ENCODE results near the gene ELK4. TPM values are rescaled to one million over a fixed set of nuclear protein-coding genes. Genes with fewer than 3 reads are reported as not detected.

Gene ELK4
- total and polyA plus RNA-seq, 2 of the 13 experiments (the other 11 are each of a cell fraction or from before 2014, with no cell fraction given) = 8.3 to 13.1 TPM

DNA sequence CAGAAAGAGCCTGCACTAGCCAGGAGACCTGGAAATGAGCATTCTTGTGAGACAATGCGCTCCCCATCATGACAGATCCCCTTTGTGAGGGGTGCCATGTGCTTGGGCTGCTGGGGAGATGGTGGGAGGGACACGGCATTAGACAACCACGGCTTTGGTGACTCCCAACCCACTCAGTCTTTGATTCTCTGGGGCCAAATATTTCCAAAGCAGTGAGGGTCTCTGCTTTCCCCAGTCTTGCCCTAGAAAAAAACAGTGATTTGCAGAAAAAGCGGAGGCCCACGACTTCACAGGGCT is 38.3 kb upstream of the ELK4 start:
- no peaks in the 10 kb centered on the region for H3K9me3 ChIP-seq (ENCODE audit: low read length)
- no peaks in the 10 kb centered on the region for H3K27me3 ChIP-seq (ENCODE audit: control insufficient read depth in 1 of 2, insufficient read depth in 2 of 2, low read length in 2 of 2)
- H3K4me1 ChIP-seq (ENCODE audit: insufficient read depth, low read length) = peaks cover 93% of the 10 kb centered on the region
- no peak overlapping the region for H3K4me2 ChIP-seq (ENCODE audit: low read depth, low read length)
- FAIRE-seq (no peak), ATAC-seq (no peak), DNase-seq (ENCODE audit: low spot score) (no peak)
- ChIA-PET CTCF (ENCODE audit: low intra/inter-chr PET ratio, low total read pairs) (no interaction called here), POLR2A (no interaction called here)
- H2AFZ ChIP-seq (ENCODE audit: low read length) = no peak overlapping the region
- no peak for TF ChIP-seq ZNF34 (CRISPR knock-in tag; IDR thresholded peaks at IDR 0.05; ENCODE audit: borderline replicate concordance)
- TF ChIP-seq STAG1 (CRISPR knock-in tag; IDR thresholded peaks at IDR 0.05) = no peak
- TF ChIP-seq JUN (CRISPR knock-in tag; IDR thresholded peaks at IDR 0.05) = no peak
- TF ChIP-seq ZNF136 (CRISPR knock-in tag; IDR thresholded peaks at IDR 0.05; ENCODE audit: low read depth) = no peak
- TF ChIP-seq, protein P1, sequence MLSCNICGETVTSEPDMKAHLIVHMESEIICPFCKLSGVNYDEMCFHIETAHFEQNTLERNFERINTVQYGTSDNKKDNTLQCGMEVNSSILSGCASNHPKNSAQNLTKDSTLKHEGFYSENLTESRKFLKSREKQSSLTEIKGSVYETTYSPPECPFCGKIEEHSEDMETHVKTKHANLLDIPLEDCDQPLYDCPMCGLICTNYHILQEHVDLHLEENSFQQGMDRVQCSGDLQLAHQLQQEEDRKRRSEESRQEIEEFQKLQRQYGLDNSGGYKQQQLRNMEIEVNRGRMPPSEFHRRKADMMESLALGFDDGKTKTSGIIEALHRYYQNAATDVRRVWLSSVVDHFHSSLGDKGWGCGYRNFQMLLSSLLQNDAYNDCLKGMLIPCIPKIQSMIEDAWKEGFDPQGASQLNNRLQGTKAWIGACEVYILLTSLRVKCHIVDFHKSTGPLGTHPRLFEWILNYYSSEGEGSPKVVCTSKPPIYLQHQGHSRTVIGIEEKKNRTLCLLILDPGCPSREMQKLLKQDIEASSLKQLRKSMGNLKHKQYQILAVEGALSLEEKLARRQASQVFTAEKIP (CRISPR knock-in tag; IDR thresholded peaks at IDR 0.05; ENCODE audit: borderline replicate concordance) = no peak
- TF ChIP-seq, protein P2, sequence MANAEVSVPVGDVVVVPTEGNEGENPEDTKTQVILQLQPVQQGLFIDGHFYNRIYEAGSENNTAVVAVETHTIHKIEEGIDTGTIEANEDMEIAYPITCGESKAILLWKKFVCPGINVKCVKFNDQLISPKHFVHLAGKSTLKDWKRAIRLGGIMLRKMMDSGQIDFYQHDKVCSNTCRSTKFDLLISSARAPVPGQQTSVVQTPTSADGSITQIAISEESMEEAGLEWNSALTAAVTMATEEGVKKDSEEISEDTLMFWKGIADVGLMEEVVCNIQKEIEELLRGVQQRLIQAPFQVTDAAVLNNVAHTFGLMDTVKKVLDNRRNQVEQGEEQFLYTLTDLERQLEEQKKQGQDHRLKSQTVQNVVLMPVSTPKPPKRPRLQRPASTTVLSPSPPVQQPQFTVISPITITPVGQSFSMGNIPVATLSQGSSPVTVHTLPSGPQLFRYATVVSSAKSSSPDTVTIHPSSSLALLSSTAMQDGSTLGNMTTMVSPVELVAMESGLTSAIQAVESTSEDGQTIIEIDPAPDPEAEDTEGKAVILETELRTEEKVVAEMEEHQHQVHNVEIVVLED (CRISPR knock-in tag; IDR thresholded peaks at IDR 0.05; ENCODE audit: borderline replicate concordance) = no peak
- TF ChIP-seq, protein P3, sequence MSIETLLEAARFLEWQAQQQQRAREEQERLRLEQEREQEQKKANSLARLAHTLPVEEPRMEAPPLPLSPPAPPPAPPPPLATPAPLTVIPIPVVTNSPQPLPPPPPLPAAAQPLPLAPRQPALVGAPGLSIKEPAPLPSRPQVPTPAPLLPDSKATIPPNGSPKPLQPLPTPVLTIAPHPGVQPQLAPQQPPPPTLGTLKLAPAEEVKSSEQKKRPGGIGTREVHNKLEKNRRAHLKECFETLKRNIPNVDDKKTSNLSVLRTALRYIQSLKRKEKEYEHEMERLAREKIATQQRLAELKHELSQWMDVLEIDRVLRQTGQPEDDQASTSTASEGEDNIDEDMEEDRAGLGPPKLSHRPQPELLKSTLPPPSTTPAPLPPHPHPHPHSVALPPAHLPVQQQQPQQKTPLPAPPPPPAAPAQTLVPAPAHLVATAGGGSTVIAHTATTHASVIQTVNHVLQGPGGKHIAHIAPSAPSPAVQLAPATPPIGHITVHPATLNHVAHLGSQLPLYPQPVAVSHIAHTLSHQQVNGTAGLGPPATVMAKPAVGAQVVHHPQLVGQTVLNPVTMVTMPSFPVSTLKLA (IDR thresholded peaks at IDR 0.05) = no peak
- no TSS peak for BruUV-seq (replicated peaks)
- no peaks in the 10 kb centered on the region for H3K79me2 ChIP-seq (ENCODE audit: insufficient read depth, low read length)
- H3K36me3 ChIP-seq (replicated peaks in 1 of 2; ENCODE audit: control insufficient read depth in 1 of 2, insufficient read depth in 2 of 2, low read length in 2 of 2) = no peaks in the 10 kb centered on the region; a peak in 1 of 5 replicates
- no peak overlapping the region for H3K27ac ChIP-seq (ENCODE audit: extremely low read length, insufficient read depth, low read length)
- no peaks in the 10 kb centered on the region for H4K20me1 ChIP-seq (ENCODE audit: insufficient read depth, low read length)
- H3K9ac ChIP-seq (ENCODE audit: insufficient read depth, low read depth, low read length) = no peak overlapping the region
- 94% methylated on average over 5 of the region's 5 CpGs for WGBS (ENCODE audit: low lambda C conversion rate)
- in situ Hi-C loops (cut with HindIII; ENCODE audit: extremely low pct_ligation_motif_present, low pct_unique_long_range_greater_than_20kb) (no loop called here), intact Hi-C loops (cut with micrococcal nuclease; ENCODE audit: unreplicated experiment) (no loop called here)
- H3K4me3 ChIP-seq (replicated peaks in 1 of 3; ENCODE audit: insufficient read depth in 1 of 3, low read depth in 2 of 3, low read length in 3 of 3) = no peak overlapping the region
